Stimulated activated CD4-positive, alpha-beta T cell treated with anti-CD3 and anti-CD28 coated beads, TNF-alpha, amount 100 ng/mL, for 1 hour (primary cell): ENCODE results near the gene SFXN5.
"Not testable (repeated sequence)": the region's sequence is repeated elsewhere in the genome, so short reads cannot be mapped to it uniquely, and the experiment has no call there.

Experiments
- DNase-seq, 3 donors: peaks; one replicate each; pipeline ENCODE4 v3.0.0-alpha.2; 2020; ENCODE audit warnings: low read depth in 3 of 3, low spot score in 1 of 3

The SFXN5 gene

DNA sequence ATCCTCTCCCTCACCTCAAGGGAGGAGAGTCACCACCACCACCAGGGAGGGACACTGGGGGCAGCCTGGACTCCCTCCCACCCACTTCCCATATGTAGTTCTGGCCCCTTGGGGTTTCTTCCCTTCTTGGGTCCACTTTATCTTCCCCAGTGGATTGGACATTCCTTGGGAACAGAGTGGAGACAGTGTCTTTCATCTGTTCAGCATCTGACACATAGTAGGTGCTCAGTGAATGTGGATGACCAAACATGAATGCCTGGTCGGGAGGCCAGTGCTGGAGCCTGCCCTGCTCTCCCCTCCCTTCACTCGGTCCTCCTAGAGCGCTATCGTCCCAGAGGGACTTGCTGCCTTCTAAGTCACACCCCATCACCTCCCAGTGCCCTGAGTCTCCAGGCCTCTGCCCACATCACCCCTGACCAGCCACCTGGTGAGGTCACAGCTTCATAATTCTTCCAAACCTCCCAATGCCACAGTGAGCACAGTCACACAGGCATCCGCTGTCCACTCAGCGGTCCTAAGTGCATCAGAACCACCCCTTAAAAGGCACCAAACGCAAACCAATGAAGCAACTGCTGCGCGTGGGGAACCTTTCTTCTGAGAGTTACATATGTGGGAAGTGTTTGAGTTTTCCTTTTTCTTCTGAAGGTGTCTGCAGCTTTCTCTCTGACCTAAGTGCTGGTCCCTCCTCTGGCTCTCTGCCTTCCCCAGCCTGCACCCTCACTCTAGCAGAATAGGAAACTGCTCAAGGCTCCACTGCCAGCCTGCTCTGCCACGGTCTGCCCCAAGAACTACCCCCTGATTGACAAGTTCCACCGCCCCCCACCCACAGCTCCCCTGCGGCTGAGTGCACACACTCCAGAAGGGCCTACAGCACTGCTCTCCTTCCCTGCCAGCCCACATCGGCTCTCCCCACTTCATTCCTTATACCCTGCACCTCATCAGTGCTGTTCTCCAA, 7.2 kb upstream of the SFXN5 start:
- no peak for DNase-seq

DNA sequence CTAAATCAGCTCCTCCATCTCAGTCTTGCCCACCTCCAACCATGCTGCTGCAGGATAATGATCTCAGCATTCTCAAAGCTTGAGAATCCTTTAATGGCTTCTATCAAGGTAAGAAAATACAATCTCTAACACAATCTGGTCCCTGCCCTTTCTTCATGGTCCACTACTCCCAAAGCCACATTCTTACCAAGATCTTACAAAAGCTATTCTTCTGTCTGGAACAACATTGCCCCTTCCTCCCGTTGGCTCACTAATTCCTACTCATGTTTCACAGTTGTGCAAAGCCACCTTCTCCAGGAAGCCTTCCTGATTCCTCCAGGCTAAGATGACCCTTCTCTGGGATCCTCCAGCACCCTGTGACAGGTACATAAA, 5.9 kb upstream of the SFXN5 start:
- DNase-seq = no peak

DNA sequence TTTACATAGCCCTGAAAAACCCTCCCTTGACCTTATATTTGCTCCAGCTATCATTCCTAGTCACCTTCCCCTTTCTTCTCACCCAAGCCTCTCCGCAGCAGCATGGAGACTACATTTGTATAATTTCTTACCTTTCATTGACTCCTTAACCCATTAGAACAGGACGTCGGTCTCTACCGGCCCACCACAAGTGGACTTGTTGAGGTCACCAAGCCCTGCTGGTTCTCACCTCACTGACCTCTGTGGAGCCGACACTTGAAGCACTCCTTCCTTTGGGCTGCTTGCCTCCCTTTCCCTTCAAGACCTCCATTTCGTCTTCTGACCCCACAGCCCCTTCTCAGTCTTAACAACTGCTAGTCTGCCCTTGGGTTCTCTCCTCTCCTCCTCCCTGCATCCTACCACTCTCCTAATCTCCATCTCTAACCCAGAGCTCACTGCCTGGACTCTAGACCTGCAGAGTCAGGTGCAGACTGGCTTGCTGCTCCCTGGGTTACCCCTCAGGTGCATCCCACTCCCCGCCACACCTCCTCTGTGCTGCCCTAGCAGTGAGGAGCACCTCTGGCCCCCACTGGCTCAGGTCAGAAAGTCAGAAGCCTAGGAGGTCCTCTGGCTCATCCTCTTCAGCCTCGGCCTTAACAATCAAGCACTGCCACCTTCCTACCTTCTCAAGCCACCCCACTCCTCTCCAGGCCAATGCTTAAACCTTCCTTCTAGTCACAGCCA, 5.3 kb upstream of the SFXN5 start:
- DNase-seq = no peak

DNA sequence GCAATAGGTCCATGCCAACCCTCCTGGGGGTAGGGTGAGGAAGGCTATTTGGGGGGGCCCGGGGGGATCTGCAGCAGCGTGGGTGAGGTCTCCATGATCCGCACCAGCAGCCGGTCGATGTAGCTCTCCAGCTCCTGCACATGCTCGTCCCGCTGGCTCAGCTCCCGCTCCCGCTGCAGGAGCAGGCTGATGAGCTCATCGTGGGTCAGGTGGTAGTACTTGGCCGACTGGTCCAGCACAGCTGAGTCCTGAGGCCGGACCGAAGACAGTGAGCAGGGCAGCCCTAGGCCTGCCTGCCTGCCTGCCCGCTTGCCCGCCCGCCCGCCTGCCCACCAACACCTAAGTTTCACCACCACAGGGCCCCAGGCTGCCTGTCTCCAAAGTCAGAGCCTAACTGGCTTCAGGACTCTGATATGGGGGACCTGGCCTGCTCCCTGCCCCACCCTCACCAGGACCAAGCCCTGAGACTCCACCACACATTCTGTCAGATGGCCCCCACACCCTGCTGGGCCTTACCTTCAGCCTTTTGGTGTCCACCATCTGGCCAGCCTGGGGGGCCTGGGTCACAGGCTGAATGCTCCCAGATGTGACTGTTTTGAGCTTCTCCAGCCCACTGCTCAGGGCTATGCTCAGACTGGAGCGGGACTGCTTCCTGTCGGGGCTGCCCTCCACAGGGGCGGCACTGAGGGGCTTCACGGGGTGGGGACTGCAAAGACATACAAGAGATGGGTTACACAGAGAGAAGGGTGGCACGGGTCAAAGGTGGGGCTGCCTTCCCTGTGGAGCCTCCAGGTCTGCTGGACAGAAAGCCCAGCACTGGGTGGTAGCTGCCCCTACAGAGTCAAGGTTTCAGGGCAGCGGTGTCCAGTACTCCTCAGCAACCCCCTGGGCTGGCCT, 4.2 kb upstream of the SFXN5 start:
- no peak for DNase-seq

DNA sequence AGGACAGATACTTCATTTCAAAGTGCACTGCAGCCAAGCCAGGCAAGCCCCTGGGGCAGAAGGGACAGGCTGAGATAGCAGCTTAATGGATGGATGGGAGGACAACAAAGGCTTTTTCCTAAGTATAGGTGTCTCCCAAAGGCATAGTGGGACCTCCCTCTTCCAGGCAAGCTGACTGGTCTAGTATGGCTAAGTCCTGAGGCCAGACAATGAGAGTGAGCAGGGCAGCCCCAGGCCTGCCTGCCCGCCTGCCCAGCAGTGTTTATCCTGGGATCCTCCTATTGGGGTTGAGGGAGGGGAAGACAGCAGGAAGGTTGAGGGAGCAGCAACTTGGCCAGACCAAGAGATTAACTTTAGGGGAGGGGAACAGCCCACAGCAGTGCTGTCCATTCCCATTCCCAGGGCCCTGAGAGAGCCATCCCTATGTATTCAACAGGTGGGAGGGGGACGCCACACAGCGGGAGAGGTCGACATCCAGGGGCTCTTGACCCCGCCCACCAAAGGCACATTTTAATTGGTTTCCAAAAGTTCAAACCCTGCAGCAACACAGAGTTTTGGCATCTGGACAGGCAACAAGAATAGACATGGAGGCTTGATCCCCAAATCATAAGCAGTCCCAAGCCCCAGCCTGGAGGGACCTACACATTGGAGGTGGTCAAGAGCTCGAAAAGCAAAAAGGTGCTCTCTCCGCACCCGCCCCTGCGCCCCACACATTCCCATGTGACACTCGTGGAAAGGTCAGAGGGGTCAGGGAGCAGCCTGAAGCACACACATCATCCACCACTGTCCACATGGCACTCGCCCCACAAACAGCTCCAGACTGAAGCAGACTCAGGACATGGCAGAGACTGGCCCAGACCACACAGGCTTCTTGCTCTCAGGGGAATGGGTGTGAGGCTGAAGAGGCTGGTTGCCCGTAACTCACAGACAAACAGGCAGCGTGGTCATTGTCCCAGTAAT, 2.9 kb upstream of the SFXN5 start:
- no peak for DNase-seq

DNA sequence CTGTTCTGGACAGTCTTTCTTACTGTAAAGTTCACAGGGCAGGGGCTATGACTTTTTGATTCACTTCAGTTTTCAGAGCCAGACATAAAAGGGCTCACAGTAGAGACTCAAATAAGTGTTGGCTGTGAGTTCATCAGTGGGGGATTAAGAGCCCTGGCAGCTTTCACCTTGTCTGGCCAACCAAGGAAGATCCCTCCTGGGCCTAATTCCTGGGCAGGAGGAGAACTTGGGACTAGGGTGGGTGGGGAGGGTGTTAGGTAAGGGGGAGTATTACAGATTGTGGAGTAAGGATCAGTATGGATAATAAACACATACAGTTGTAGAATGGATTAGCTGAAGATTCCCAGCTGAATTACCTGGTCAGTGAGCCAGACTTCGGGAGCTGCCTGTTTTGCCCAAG, 904 bp upstream of the SFXN5 start:
- no peak for DNase-seq

DNA sequence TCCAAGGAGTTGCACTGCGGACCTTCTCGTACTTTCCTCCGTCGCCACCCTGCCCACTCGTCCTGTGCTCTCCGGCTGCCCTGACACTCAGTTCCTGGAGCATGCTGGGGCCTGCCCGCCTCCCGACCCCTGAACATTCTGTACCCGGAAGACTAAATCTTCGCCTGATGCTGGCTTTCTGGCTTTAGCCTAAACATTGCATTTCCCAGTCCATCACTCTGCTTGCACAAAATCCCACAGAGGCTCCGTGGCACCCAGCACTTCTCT, 550 bp upstream of the SFXN5 start:
- no peak for DNase-seq

DNA sequence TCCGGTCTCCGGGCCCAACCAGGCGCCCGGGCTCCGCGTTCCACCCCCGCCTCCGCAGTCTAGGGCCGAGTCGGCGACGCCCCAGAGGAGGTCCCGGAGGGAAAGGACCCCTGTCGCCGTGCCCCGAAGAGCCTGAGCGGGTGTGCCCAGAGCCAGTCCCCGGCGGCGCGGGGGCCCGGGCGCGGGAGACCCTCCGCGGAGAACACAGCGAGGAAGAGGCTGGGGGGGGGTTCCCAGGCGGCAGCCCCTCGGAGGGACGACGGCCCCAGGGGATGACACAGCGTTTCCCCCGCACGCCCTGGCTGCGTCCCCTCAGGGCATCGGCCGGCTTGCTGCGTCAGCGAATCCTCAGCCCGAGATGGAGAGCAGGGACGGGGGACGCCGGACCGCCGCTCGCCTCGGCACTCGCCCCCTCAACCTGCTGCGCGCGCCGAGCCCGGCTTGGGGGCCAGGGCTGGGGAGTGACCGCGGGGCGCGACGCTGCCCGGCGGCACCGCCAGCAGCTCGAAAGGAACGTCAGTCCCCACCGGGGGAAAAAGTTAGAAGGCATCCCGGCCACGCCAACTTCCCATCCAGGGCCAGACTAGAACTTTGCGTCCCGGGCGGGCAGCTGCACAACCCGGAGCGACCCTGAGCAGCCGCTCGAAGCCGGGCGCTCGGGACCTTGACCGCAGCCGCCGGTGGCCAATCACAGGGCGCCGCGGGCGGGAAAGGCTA, 711 bp downstream of the SFXN5 start:
- DNase-seq = peak in 1 of 3 donors; percentile 25

DNA sequence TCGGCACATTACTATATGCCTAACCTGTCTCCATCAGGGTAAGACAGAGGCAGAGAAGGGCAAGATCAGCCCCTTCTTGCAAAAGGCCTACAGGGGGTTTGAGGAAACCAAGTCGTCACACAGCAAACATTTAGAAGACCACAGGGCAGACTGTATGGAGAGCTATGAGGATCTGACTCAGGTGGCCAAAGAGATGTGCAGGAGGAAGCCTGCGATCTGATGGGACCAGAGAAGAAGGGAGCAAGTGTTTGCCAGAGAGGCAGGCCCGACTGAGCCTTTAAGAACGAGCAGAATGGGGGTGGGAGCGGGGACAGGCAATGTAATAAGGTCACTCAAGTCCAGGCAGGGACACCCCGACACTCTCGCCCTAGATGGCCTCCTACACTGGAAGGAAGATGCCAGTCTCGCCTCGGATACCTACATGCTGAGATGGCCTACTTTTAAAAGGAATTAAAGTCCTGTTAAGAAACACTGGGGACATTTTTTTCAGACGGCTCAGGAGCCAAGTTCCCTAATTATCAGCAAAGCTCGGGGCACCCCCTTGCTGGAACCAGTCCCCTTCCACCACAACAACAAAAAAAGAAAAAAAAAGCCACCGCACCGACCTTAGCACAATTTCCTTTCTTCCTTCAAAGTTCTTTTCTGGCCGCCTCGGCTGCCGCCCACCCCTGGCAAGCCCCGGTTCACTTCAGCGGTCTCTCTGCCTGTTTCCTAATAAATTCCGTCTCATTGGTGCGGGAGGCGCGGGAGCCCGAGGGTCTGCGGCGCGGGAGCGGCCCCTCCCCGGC, 1.5 kb downstream of the SFXN5 start:
- no peak for DNase-seq

DNA sequence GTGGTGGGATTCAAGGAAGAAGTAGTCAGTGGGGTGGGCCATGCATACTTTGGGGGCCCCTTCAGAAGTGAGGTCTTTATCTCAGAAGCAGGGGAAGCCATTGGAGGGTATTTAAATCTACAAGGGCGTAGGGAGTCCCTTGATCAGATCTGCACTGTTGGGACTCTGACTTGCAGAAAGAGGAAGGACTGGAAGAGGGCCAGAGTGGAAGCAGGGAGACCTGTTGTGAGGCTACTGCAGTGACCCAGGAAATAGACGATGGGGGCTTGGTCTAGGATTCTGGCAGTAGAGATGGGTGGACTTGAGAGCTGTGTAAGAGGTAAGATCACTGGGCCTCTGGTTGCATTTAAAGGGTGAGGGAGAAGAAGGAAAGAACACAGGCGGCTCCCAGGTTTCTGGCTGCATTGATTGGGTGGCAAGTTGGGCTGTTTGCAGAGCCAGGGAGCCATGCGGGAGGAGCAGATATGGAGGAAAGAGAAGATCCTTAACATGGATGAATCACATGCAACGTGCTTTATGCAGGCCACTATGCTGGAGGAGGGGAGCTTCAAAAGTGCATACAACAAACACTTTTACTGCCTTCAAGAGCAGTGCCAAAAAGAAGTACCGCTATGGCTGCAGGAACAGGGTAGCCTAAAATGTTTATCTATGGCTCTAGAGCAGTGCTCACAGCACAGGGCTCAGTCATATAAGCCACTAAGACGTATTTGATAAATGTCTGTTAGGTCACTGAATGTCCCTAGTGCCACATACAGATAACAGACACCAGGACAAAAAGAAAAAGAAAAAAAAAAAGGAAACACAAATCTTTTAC, 2.3 kb downstream of the SFXN5 start:
- no peak for DNase-seq

DNA sequence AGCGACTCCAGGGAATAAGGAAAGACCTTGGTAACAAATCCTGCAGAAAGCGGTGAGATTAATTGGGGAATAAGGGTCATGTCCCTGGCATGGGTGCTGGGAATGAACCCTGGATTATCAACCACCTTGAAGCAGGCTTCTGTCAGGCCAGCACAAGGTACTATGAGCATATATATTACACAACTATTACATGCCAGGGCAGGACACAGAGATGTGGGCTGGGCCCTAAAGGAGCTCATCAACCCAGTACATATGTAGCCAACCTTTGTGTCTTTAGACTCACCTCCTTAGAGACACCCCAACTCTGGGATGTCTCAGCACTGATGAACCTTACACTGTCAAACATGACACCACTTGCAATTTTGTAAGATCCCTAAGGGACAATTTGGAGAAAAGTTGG, 3.4 kb downstream of the SFXN5 start:
- no peak for DNase-seq

DNA sequence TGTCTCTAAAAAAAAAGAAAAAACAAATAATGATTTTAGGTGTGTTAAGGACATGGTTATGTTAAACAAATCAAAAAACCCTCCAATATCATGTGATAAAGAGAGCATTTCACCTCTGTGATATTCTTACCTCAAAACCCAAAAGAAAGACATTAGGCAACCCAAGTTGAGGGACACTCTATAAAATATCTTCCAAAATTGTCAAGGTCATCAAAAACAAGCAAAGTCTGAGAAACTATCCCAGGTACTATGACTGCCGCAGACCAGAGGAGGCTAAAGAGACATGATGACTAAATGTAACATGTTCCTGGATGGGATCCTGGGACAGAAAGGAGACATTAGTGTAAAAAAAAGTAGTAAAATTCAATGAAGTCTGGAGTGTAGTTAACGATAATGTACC, 4.5 kb downstream of the SFXN5 start:
- DNase-seq = no peak

DNA sequence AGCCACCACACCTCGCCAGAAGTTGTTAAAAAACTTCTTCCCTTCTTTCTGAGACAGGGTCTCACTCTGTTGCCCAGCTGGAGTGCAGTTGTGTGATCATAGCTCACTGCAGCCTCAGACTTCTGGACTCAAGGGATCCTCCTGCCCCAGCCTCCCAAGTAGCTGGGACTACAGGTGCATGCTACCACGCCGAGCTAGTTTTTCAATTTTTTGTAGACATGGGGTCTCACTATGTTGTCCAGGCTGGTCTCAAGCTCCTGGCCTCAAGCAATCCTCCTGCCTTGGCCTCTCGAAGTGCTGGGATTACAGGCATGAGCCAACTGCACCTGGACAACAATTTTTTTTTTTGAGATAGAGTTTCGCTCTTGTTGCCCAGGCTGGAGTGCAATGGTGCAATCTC, 6.4 kb downstream of the SFXN5 start:
- not testable (repeated sequence) for DNase-seq

DNA sequence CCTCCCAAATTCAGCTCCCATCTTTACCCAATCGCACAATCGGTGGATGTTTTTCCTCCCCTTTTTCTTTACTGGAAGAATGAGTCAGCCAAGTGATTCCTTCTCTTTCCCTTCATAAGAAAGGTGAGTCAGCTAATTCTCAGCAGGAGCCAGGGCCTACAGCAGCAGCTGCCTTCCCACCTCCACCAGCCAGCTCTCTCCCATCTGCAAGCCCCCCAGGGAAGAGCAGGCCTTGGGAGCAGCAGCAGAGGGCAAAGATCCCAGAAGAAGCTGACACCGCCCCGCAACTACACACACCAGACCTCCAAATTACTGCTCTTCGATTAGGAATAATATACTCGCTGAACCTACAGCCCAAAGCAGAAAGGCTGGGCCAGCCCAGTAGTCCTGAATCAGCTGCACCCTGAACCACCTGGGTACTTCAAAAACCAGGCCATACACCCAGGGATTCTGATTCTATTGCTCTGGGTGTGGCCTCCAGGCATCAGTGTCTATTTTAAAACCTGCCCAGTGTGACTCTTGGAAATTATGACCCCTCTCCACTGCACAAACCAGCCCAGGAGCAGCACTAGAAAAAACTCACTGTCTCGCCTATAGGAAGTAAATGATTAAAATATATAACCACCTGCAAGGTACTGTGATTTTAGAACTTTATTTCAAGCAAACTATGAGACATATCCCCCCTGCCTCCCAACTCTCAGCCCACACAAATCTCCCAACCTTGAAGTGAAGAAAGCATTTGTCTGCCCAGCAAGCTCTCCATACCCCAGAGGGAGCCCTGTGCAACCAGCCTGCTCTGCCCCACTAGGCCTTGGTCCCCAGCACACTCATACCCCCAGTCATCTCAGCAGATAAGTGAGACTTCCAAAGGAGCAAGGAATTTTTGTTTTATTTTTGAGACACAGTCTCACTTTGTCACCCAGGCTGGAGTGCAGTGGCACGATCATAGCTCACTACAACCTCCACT, 7.3 kb downstream of the SFXN5 start:
- no peak for DNase-seq

DNA sequence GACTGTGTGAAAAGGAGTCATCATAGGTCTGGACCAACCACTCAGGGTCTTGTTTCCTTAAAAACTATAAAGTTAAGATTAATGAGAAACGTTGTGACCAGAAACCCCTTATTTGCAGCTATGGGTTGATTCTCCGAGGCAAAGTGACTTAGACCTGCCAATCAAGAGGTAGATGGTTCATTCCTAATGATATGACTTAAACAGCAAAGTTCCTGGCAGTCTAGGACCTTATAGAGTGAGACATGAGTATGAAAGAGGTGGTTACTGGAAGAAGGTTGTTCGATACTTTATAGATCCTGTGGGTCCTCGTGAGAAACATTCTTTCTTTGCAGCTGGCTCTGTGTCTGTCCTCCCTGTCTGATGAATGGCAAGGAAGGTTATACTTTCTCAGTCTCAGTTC, 8.0 kb downstream of the SFXN5 start:
- DNase-seq = no peak

DNA sequence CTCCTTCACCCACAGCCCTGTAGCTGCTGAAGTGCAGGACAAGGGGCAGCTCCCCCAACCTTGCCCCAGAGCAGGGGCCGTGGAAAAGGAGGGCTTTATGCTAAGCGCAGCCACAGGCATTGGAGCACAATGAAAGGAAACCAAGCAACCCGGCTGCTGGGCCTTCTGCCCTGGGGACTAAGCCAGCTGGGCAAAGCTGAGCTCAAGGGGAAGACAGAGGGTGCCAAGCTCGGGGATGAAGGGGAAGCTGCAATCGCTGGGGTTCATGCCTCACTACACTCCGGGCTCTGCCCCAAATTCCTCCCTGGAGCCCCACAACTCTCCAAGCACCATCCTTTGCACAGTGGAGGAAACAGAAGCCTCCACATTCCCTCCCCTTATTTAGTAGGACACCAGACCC, 12.4 kb downstream of the SFXN5 start:
- DNase-seq = no peak

DNA sequence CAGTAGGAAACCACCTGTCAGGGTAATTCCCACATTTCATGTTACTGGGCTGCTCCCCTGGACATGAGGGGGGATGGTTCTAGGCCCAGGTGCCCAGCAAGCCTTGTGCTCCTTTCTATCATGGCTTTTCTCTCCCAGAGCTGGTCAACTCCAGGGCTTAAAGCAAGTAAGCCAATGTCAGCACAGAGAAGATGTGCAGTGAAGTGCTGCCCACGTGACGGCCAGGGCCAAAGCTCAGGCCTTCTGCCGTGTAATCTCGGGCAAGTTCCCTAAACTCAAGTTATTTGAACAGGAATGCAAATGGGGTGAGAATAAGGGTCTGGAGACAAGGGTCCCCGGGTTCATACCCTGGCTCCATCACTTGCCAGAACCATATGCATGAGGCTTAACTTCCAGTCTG, 16.5 kb downstream of the SFXN5 start:
- DNase-seq = no peak
